Thyroid gland (tissue), 4 donors: ENCODE results near the gene PTGFRN.

Experiments used
- CTCF ChIP-seq, 6 experiments: fragments of 200-600 bp in 3 of 6; fragments of 450-650 bp in 3 of 6; sonication (generic) in 3 of 6; IDR thresholded peaks; one replicate each; pipeline ENCODE4 v1.5.1; 2016 to 2019; ENCODE audit warnings: antibody characterized with exemption in 6 of 6, mild to moderate bottlenecking in 2 of 6, inconsistent platforms in 1 of 6, moderate library complexity in 1 of 6
- POLR2A ChIP-seq, 2 donors: fragments of 450-650 bp; IDR thresholded peaks; one replicate each; pipeline ENCODE4 v1.6.1; 2017; ENCODE audit warnings: antibody characterized with exemption in 2 of 2, mild to moderate bottlenecking in 2 of 2, moderate library complexity in 1 of 2

DNA sequence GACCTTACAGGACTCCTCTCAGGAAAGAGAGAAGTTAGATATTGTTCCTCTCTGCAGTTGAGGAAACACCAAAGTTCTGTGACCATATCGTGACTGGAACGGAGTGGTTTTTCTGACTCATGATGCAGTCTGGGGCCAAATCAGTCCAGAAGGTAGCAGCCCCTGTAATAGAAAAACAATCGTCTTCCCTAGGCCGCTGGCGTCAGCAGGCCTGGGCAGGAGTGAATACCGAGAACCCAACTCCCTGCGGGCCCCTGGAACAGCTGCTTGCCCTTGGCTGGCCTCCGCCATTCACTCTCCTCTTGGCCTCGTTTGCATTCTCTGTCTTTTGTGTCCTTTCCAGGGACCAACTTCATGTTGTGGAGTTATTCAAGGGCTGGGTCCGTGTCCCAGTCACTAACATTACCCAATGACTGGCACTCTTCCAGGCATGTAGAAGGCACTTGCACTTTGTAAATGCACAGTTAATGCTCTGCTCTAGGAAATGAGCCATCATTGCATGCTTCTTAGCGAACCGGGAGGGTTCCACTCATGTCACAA, 81.0 kb downstream of the PTGFRN start:
- TF ChIP-seq CTCF (IDR thresholded peaks at IDR 0.05), result no peak
- no peak for TF ChIP-seq POLR2A (IDR thresholded peaks at IDR 0.05)
